Suprapubic skin (tissue), 3 donors: ENCODE data around the gene ANKRD13D.

Experiments used
- POLR2A ChIP-seq, 2 donors: fragments of 450-650 bp; IDR thresholded peaks; one replicate each; pipeline ENCODE4 v1.6.1; 2017; ENCODE audit warnings: antibody characterized with exemption in 2 of 2, mild to moderate bottlenecking in 2 of 2, moderate library complexity in 2 of 2
- TF ChIP-seq, protein P1 (sequence below), 2 donors: fragments of 200-600 bp in 1 of 2; fragments of 450-650 bp in 1 of 2; sonication (generic) in 1 of 2; IDR thresholded peaks; one replicate each; pipeline ENCODE4 v1.5.1; 2016 to 2019; ENCODE audit warnings: antibody characterized with exemption in 2 of 2, mild to moderate bottlenecking in 1 of 2, moderate library complexity in 1 of 2

DNA sequence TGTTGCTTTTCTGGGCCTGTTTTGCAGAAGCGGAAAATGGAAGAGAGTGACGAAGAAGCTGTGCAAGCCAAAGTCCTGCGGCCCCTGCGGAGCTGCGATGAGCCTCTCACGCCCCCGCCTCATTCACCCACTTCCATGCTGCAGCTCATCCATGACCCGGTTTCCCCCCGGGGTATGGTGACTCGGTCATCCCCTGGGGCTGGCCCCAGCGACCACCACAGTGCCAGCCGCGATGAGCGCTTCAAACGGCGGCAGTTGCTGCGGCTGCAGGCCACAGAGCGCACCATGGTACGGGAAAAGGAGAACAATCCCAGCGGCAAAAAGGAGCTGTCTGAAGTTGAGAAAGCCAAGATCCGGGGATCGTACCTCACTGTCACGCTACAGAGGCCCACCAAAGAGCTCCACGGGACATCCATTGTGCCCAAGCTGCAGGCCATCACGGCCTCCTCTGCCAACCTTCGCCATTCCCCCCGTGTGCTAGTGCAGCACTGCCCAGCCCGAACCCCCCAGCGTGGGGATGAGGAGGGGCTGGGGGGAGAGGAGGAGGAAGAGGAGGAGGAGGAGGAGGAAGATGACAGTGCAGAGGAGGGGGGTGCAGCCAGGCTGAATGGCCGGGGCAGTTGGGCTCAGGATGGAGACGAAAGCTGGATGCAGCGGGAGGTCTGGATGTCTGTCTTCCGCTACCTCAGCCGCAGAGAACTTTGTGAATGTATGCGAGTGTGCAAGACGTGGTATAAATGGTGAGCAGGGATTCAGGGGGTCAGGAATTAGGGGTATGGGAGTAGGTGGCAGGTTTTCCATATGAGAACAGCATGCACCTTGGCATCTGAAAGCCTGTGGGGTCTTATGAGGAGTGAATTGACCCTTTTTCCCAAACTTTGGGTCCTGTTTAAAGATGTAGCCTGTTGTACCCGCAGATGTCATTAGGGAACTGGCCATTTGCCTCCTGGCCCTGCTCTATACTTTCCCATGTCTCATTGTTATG lies 38.8 kb upstream of the ANKRD13D start:
- TF ChIP-seq, protein P1, sequence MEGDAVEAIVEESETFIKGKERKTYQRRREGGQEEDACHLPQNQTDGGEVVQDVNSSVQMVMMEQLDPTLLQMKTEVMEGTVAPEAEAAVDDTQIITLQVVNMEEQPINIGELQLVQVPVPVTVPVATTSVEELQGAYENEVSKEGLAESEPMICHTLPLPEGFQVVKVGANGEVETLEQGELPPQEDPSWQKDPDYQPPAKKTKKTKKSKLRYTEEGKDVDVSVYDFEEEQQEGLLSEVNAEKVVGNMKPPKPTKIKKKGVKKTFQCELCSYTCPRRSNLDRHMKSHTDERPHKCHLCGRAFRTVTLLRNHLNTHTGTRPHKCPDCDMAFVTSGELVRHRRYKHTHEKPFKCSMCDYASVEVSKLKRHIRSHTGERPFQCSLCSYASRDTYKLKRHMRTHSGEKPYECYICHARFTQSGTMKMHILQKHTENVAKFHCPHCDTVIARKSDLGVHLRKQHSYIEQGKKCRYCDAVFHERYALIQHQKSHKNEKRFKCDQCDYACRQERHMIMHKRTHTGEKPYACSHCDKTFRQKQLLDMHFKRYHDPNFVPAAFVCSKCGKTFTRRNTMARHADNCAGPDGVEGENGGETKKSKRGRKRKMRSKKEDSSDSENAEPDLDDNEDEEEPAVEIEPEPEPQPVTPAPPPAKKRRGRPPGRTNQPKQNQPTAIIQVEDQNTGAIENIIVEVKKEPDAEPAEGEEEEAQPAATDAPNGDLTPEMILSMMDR (IDR thresholded peaks at IDR 0.05), result no peak
- TF ChIP-seq POLR2A (IDR thresholded peaks at IDR 0.05), result no peak
